ENCODE data around the gene MMD. TPM values are rescaled to one million over a fixed set of nuclear protein-coding genes. Genes with fewer than 3 reads are reported as not detected.
A peak's percentile ranks its signal among the peaks of the same experiment; 100 is the strongest.

MMD gene
- total and polyA plus RNA-seq, 9 of the 15 experiments (the other 6 are each of a cell fraction or from before 2014, with no cell fraction given), result 3.1 to 18.9 (median 10.7) TPM

GRCh38 chr17:55344514-55344997 is 77.1 kb downstream of the MMD start (continued):
- TF ChIP-seq ZNF57 (CRISPR knock-in tag; IDR thresholded peaks at IDR 0.05) (no peak), TFAM (CRISPR knock-in tag; conservative IDR thresholded peaks at IDR 0.05) (no peak), BRD9 (IDR thresholded peaks at IDR 0.05; ENCODE audit: low read depth, partially characterized antibody) (no peak), BHLHE40 (IDR thresholded peaks at IDR 0.05; ENCODE audit: low read length) (no peak), DMBX1 (CRISPR knock-in tag; IDR thresholded peaks at IDR 0.05; ENCODE audit: borderline replicate concordance) (no peak), ZNF507 (tag; conservative IDR thresholded peaks at IDR 0.05) (no peak), HMG20A (CRISPR knock-in tag; conservative IDR thresholded peaks at IDR 0.05) (no peak), ELF4 (CRISPR knock-in tag; IDR thresholded peaks at IDR 0.05) (no peak), POLR2H (tag; IDR thresholded peaks at IDR 0.05; ENCODE audit: low read depth) (peak; percentile 78), CREB3L1 (IDR thresholded peaks at IDR 0.05; ENCODE audit: borderline replicate concordance, low read depth) (no peak), NEUROD1 (IDR thresholded peaks at IDR 0.05; ENCODE audit: borderline replicate concordance, low read depth, low read length, partially characterized antibody) (peak; percentile 38), ZNF740 (CRISPR knock-in tag; IDR thresholded peaks at IDR 0.05) (no peak), ZNF740 (tag; IDR thresholded peaks at IDR 0.05) (no peak), EGR1 (conservative IDR thresholded peaks at IDR 0.05) (no peak), YY1 (IDR thresholded peaks at IDR 0.05; ENCODE audit: borderline replicate concordance in 1 of 3, control insufficient read depth in 1 of 3, extremely low read depth in 1 of 3, insufficient read depth in 3 of 3, insufficient read length in 1 of 3, insufficient replicate concordance in 2 of 3, low read depth in 1 of 3, low read length in 2 of 3) (no peak), TARDBP (IDR thresholded peaks at IDR 0.05) (no peak), GATA2 (CRISPR knock-in tag; IDR thresholded peaks at IDR 0.05) (peak; percentile 93), CREM (IDR thresholded peaks at IDR 0.05; ENCODE audit: low read depth) (no peak), NELFE (IDR thresholded peaks at IDR 0.05; ENCODE audit: insufficient read depth, insufficient read length) (no peak), UBTF (IDR thresholded peaks at IDR 0.05; ENCODE audit: borderline replicate concordance in 1 of 2, low read depth in 2 of 2, low read length in 2 of 2) (no peak), ARID2 (IDR thresholded peaks at IDR 0.05) (no peak), RBM34 (IDR thresholded peaks at IDR 0.05; ENCODE audit: borderline replicate concordance, insufficient read depth, low read length) (no peak), E2F3 (CRISPR knock-in tag; IDR thresholded peaks at IDR 0.05) (no peak), TCF7 (IDR thresholded peaks at IDR 0.05; ENCODE audit: borderline replicate concordance) (no peak), PHF8 (IDR thresholded peaks at IDR 0.05; ENCODE audit: borderline replicate concordance, low read length) (no peak)

All from K562 (cell line).